Measurements from ENCODE around the gene UXT. TPM values are rescaled to one million over a fixed set of nuclear protein-coding genes. Genes with fewer than 3 reads are reported as not detected.
A peak's percentile ranks its signal among the peaks of the same experiment; 100 is the strongest.

The UXT gene
- total RNA-seq, 4 donors from 2014 or later, result 89.3 to 141 (median 116) TPM

DNA sequence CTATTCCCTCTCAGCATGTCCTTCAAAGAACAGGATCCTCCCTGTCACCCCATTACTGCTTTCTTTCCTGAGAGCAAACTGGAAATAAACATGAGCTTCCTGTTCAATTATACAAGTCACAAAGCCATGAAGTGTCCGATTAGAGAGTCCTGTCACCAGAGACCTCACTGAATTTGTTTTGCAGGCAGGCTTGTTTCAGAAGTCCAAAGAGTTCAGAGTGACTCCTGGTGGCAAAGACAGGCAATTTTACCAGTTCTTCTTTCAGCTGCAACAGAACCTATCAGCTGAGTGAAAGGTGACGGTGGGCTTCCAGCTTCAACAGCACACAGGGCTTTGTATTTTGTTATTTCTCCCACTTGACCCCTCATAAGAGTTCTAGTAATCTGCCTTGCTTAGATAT is 15.1 kb downstream of the UXT start:
- whole genome bisulfite sequencing, 2 donors, result 32 to 45% methylated on average over 2 of the region's 2 CpGs
- no peak for DNase-seq
- TF ChIP-seq POLR2A (IDR thresholded peaks at IDR 0.05) (no peak), CTCF (IDR thresholded peaks at IDR 0.05) (peak in 2 of 6 experiments; percentile 27 to 29)
- Histone ChIP-seq H3K27me3 (no peaks in the 10 kb centered on the region), H3K36me3 (peaks cover 11% of the 10 kb centered on the region in 2 donors), H3K9me3 (no peaks in the 10 kb centered on the region), H3K4me3 (replicated peaks in 1 of 3) (no peak overlapping the region), H3K27ac (no peak overlapping the region), H3K4me1 (no peaks in the 10 kb centered on the region)
- intact Hi-C loops (cut with DNase I), result no loop called here

GRCh38 chrX:47638816-47639215 is 20.2 kb downstream of the UXT start:
- WGBS, 2 donors, result 87 to 95% methylated on average over 2 to 3 of the region's 14 CpGs
- no peak overlapping the region for H3K27ac ChIP-seq
- DNase-seq, result no peak
- no peaks in the 10 kb centered on the region for H3K27me3 ChIP-seq
- no peak overlapping the region for H3K4me3 ChIP-seq (replicated peaks in 1 of 3)
- no peaks in the 10 kb centered on the region for H3K4me1 ChIP-seq
- no peak for TF ChIP-seq CTCF (IDR thresholded peaks at IDR 0.05)
- no peak for TF ChIP-seq POLR2A (IDR thresholded peaks at IDR 0.05)
- intact Hi-C loops (cut with DNase I), result no loop called here
- H3K36me3 ChIP-seq, result peaks cover 17 to 23% of the 10 kb centered on the region in 2 donors
- H3K9me3 ChIP-seq, result no peaks in the 10 kb centered on the region

- Histone ChIP-seq H3K4me3 (replicated peaks in 1 of 3) (no peak overlapping the region), H3K4me1 (no peaks in the 10 kb centered on the region), H3K36me3 (peaks cover 17 to 23% of the 10 kb centered on the region in 2 donors), H3K9me3 (no peaks in the 10 kb centered on the region), H3K27me3 (no peaks in the 10 kb centered on the region), H3K27ac (no peak overlapping the region)
- TF ChIP-seq CTCF (IDR thresholded peaks at IDR 0.05) (no peak), POLR2A (IDR thresholded peaks at IDR 0.05) (no peak)
- intact Hi-C loops (cut with DNase I), result no loop called here
- peak; percentile 19 to 35 for DNase-seq
- 53 to 92% methylated on average over 2 to 14 of the region's 31 CpGs for WGBS, 2 donors
Measured at GRCh38 chrX:47637546-47638195, 21.3 kb downstream of the UXT start.

DNA sequence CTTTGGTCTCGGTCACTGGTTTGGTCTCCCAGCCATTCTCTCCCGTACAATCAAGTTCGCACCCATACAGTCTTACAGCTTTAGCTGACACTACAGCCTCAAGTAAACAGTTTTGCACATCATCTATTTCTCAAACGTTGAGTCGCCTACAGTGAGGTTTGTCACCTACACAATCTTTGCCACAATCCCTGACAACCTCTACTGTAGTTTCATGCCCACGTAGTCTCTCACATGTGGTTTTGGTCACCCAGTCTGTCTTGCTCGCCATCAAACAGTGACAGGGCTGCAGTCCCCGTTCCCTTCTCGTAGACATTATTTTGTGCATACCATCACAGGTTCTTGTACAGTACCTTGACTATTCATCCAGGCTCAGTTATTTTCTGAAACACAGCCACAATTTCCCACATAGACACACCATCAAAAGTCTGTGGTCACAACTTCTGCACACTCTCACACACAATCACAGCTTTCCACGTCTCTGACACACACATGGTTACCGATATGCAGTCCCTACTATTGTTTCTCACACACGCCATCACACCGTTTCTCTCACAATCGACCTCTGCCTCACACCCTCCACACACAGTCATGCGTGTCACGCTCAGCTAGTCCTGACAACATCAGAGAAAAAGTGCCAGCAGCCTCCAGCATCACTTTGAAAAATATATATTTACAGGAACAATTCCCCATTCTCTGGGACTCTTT is 24.0 kb downstream of the UXT start:
- H3K9me3 ChIP-seq, result no peaks in the 10 kb centered on the region
- no peak overlapping the region for H3K27ac ChIP-seq
- H3K4me3 ChIP-seq (replicated peaks in 1 of 3), result no peak overlapping the region
- peaks cover 15 to 16% of the 10 kb centered on the region in 2 donors for H3K36me3 ChIP-seq
- TF ChIP-seq CTCF (IDR thresholded peaks at IDR 0.05) (no peak), POLR2A (IDR thresholded peaks at IDR 0.05) (no peak)
- 90 to 92% methylated on average over 16 of the region's 16 CpGs for WGBS, 2 donors
- no peak for DNase-seq
- intact Hi-C loops (cut with DNase I), result no loop called here
- no peaks in the 10 kb centered on the region for H3K27me3 ChIP-seq
- H3K4me1 ChIP-seq, result no peaks in the 10 kb centered on the region
